Urinary bladder (tissue), 4 donors: ENCODE results near the gene NUDT3. TPM values are rescaled to one million over a fixed set of nuclear protein-coding genes. Genes with fewer than 3 reads are reported as not detected.
"Not testable (repeated sequence)": the region's sequence is repeated elsewhere in the genome, so short reads cannot be mapped to it uniquely, and the experiment has no call there.

Experiments
- DNase-seq: peaks from one replicate; pipeline ENCODE4 v3.0.0-alpha.2; 2015; ENCODE audit errors: extremely low spot score
- H3K27ac ChIP-seq: one replicate; pipeline ENCODE4 v1.5.1; 2013; ENCODE audit warnings: low read depth, mild to moderate bottlenecking, moderate library complexity
- H3K36me3 ChIP-seq: one replicate; pipeline ENCODE4 v1.6.1; 2013; ENCODE audit warnings: mild to moderate bottlenecking, moderate library complexity; ENCODE audit not compliant: insufficient read depth
- H3K4me1 ChIP-seq: one replicate; pipeline ENCODE4 v1.6.1; 2013; ENCODE audit warnings: mild to moderate bottlenecking, moderate library complexity; ENCODE audit not compliant: insufficient read depth
- H3K4me3 ChIP-seq: one replicate; pipeline ENCODE4 v1.5.1; 2013; ENCODE audit warnings: low read depth, low read length
- WGBS: extraction: QIAGEN DNeasy Blood & Tissue Kit; methylation state at CpG from one replicate; pipeline ENCODE4 v1.1.7; 2013; 5-methylcytosine and 5-hydroxymethylcytosine counted together
- polyA plus RNA-seq: library from polyadenylated mRNA; stranded (reverse); fragments of 200-250 nt; gene quantifications from one replicate; pipeline ENCODE4 v1.2.3, GENCODE V29; 2013
- total RNA-seq: library from RNA; depleted of rRNA; stranded (reverse); fragments of >200 nt; gene quantifications from one replicate; pipeline ENCODE4 v1.2.3, GENCODE V29; 2014
- donor health status: healthy with polysubstance abuse.
- donor health status: healthy.

Gene NUDT3
- total and polyA plus RNA-seq, 2 donors, result 20.7 to 43.9 TPM

GRCh38 chr6:34245761-34246140 is 146.7 kb downstream of the NUDT3 start:
- not testable (repeated sequence) for H3K36me3 ChIP-seq, DNase-seq

GRCh38 chr6:34245032-34245760 is 147.3 kb downstream of the NUDT3 start:
- H3K4me1 ChIP-seq, DNase-seq, H3K4me3 ChIP-seq, H3K27ac ChIP-seq, H3K36me3 ChIP-seq: not testable (repeated sequence)
- WGBS, result 83% methylated on average over 13 of the region's 13 CpGs

More at GRCh38 chr6:34245761-34246140, 146.7 kb downstream of the NUDT3 start:
- H3K4me3 ChIP-seq, H3K4me1 ChIP-seq, H3K27ac ChIP-seq: not testable (repeated sequence)
- WGBS, result 79% methylated on average over 7 of the region's 7 CpGs

- 38% methylated on average over 19 of the region's 19 CpGs for WGBS
- H3K4me1 ChIP-seq, result no peaks in the 10 kb centered on the region
- H3K36me3 ChIP-seq, result peaks cover 2% of the 10 kb centered on the region
- DNase-seq, result no peak
- H3K4me3 ChIP-seq, result no peak overlapping the region
- H3K27ac ChIP-seq, result no peak overlapping the region
These were observed 148.3 kb downstream of the NUDT3 start for GRCh38 chr6:34243901-34244884.

- no peaks in the 10 kb centered on the region for H3K4me1 ChIP-seq
- no peak for DNase-seq
- H3K27ac ChIP-seq, result no peak overlapping the region
- H3K4me3 ChIP-seq, result no peak overlapping the region
- peaks cover 2% of the 10 kb centered on the region for H3K36me3 ChIP-seq
- 68% methylated on average over 5 of the region's 5 CpGs for WGBS
These were observed 149.2 kb downstream of the NUDT3 start for GRCh38 chr6:34243131-34243771.

GRCh38 chr6:34242252-34243130 is 150.0 kb downstream of the NUDT3 start:
- Histone ChIP-seq H3K4me1 (no peaks in the 10 kb centered on the region), H3K27ac (no peak overlapping the region), H3K36me3 (peaks cover 2% of the 10 kb centered on the region), H3K4me3 (no peak overlapping the region)
- WGBS, result 89% methylated on average over 7 of the region's 7 CpGs
- DNase-seq, result no peak

- 93% methylated on average over 13 of the region's 13 CpGs for WGBS
- H3K4me3 ChIP-seq, result no peak overlapping the region
- no peak for DNase-seq
- no peak overlapping the region for H3K27ac ChIP-seq
- H3K36me3 ChIP-seq, result peaks cover 2% of the 10 kb centered on the region
- no peaks in the 10 kb centered on the region for H3K4me1 ChIP-seq
These were observed 150.9 kb downstream of the NUDT3 start for GRCh38 chr6:34241351-34242215.

- Histone ChIP-seq H3K27ac (no peak overlapping the region), H3K36me3 (peaks cover 2% of the 10 kb centered on the region), H3K4me1 (no peaks in the 10 kb centered on the region), H3K4me3 (no peak overlapping the region)
- DNase-seq, result no peak
- 88% methylated on average over 22 of the region's 22 CpGs for WGBS
These were observed 151.9 kb downstream of the NUDT3 start for GRCh38 chr6:34240329-34241248.

GRCh38 chr6:34239893-34240292 is 152.6 kb downstream of the NUDT3 start:
- DNase-seq, result no peak
- 94% methylated on average over 2 of the region's 2 CpGs for WGBS
- H3K4me1 ChIP-seq, result no peaks in the 10 kb centered on the region
- peaks cover 2% of the 10 kb centered on the region for H3K36me3 ChIP-seq
- H3K4me3 ChIP-seq, result no peak overlapping the region
- no peak overlapping the region for H3K27ac ChIP-seq

GRCh38 chr6:34239500-34239825 is 153.0 kb downstream of the NUDT3 start:
- peaks cover 2% of the 10 kb centered on the region for H3K36me3 ChIP-seq
- H3K27ac ChIP-seq, result no peak overlapping the region
- WGBS, result 90% methylated on average over 3 of the region's 3 CpGs
- no peak for DNase-seq
- H3K4me3 ChIP-seq, result no peak overlapping the region
- no peaks in the 10 kb centered on the region for H3K4me1 ChIP-seq

GRCh38 chr6:34238585-34239499 is 153.6 kb downstream of the NUDT3 start:
- Histone ChIP-seq H3K4me1 (no peaks in the 10 kb centered on the region), H3K4me3 (no peak overlapping the region), H3K27ac (no peak overlapping the region), H3K36me3 (peaks cover 2% of the 10 kb centered on the region)
- WGBS, result 84% methylated on average over 14 of the region's 14 CpGs
- no peak for DNase-seq
